Testis (tissue), 2 donors: ENCODE results near the gene RBM15.

Source experiments
- CTCF ChIP-seq, 3 experiments: fragments of 450-650 bp in 2 of 3; fragments of 200-600 bp in 1 of 3; sonication (generic) in 1 of 3; IDR thresholded peaks; one replicate each; pipeline ENCODE4 v1.5.1; 2016 to 2019; ENCODE audit warnings: antibody characterized with exemption in 3 of 3, mild to moderate bottlenecking in 2 of 3, moderate library complexity in 1 of 3
- POLR2A ChIP-seq: fragments of 450-650 bp; IDR thresholded peaks from one replicate; pipeline ENCODE4 v1.6.1; 2017; ENCODE audit warnings: antibody characterized with exemption, mild to moderate bottlenecking, moderate library complexity

- TF ChIP-seq POLR2A (no peak), CTCF (IDR thresholded peaks at IDR 0.05) (no peak)
Measured at GRCh38 chr1:110383251-110383990, 44.2 kb downstream of the RBM15 start.
